ENCODE data around the gene WFDC12.

DNA sequence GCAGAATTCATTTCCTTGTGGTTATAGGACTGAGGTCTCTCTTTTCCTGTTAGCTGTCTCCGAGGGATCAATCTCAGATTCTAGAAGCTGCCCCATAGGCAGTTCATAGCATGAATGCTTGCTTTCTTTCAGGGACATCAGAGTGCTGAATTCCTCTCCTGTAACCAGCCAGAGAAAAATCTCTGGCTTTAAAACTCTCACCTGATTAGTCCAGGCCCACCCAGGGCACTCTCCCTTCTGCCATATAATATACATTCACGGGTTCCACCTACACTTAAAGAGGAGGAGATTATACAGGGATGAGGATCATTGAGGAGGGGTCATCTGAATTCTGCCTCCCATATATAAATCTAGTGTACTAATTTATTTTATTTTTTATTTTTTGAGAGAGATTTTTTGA lies 21.2 kb downstream of the WFDC12 start:
- TF ChIP-seq, protein P1, sequence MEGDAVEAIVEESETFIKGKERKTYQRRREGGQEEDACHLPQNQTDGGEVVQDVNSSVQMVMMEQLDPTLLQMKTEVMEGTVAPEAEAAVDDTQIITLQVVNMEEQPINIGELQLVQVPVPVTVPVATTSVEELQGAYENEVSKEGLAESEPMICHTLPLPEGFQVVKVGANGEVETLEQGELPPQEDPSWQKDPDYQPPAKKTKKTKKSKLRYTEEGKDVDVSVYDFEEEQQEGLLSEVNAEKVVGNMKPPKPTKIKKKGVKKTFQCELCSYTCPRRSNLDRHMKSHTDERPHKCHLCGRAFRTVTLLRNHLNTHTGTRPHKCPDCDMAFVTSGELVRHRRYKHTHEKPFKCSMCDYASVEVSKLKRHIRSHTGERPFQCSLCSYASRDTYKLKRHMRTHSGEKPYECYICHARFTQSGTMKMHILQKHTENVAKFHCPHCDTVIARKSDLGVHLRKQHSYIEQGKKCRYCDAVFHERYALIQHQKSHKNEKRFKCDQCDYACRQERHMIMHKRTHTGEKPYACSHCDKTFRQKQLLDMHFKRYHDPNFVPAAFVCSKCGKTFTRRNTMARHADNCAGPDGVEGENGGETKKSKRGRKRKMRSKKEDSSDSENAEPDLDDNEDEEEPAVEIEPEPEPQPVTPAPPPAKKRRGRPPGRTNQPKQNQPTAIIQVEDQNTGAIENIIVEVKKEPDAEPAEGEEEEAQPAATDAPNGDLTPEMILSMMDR (IDR thresholded peaks at IDR 0.05) = no peak
- TF ChIP-seq ZFX (IDR thresholded peaks at IDR 0.05; ENCODE audit: borderline replicate concordance) = no peak

All from 22Rv1 (cell line).